HepG2 (cell line): Measurements from ENCODE around the gene FBXW2. TPM values are rescaled to one million over a fixed set of nuclear protein-coding genes. Genes with fewer than 3 reads are reported as not detected.
A peak's percentile ranks its signal among the peaks of the same experiment; 100 is the strongest.

Source experiments
- ERF ChIP-seq: IDR thresholded peaks from 2 replicates; pipeline ENCODE4 v1.6.1; 2018; ENCODE audit warnings: missing biosample characterization, missing genetic modification reagents
- FOXK1 ChIP-seq: sonication (generic); formaldehyde crosslinking; IDR thresholded peaks from 2 replicates; pipeline ENCODE4 v1.4.0; 2020; ENCODE audit warnings: low read depth, missing genetic modification reagents, borderline replicate concordance
- GMEB1 ChIP-seq: sonication (generic); formaldehyde crosslinking; IDR thresholded peaks from 2 replicates; pipeline ENCODE4 v1.5.1; 2020; ENCODE audit warnings: missing genetic modification reagents, mild to moderate bottlenecking, borderline replicate concordance
- MED13 ChIP-seq: sonication (generic); formaldehyde crosslinking; IDR thresholded peaks from 2 replicates; pipeline ENCODE4 v1.5.0; 2020; ENCODE audit warnings: missing genetic modification reagents
- NFE2L1 ChIP-seq: sonication (generic); formaldehyde crosslinking; IDR thresholded peaks from 2 replicates; pipeline ENCODE4 v1.4.0; 2020; ENCODE audit warnings: missing genetic modification reagents, mild to moderate bottlenecking, borderline replicate concordance
- SATB2 ChIP-seq: sonication (generic); formaldehyde crosslinking; IDR thresholded peaks from 2 replicates; pipeline ENCODE4 v1.5.0; 2020; ENCODE audit warnings: missing genetic modification reagents
- TFAP4 ChIP-seq: sonication (generic); IDR thresholded peaks from 2 replicates; pipeline ENCODE4 v1.6.1; 2016; ENCODE audit warnings: low read depth, borderline replicate concordance
- TRIM24 ChIP-seq: sonication (generic); formaldehyde crosslinking; IDR thresholded peaks from 2 replicates; pipeline ENCODE4 v1.8.0; 2022; ENCODE audit warnings: mild to moderate bottlenecking, missing genetic modification reagents
- TSC22D2 ChIP-seq: sonication (generic); formaldehyde crosslinking; IDR thresholded peaks from 2 replicates; pipeline ENCODE4 v1.5.1; 2020; ENCODE audit warnings: missing genetic modification reagents, mild to moderate bottlenecking, borderline replicate concordance
- UBTF ChIP-seq: sonication (generic); formaldehyde crosslinking; IDR thresholded peaks from 2 replicates; pipeline ENCODE4 v1.4.0; 2020; ENCODE audit warnings: mild to moderate bottlenecking, missing genetic modification reagents
- ZBTB3 ChIP-seq: sonication (generic); formaldehyde crosslinking; IDR thresholded peaks from 2 replicates; pipeline ENCODE4 v1.4.0; 2020; ENCODE audit warnings: low read depth, mild to moderate bottlenecking, moderate library complexity, missing genetic modification reagents, borderline replicate concordance
- ZNF367 ChIP-seq: sonication (generic); formaldehyde crosslinking; IDR thresholded peaks from 2 replicates; pipeline ENCODE4 v1.4.0; 2020; ENCODE audit warnings: missing genetic modification reagents, borderline replicate concordance
- ZNF850 ChIP-seq: sonication (generic); formaldehyde crosslinking; conservative IDR thresholded peaks from 2 replicates; pipeline ENCODE4 v1.9.0; 2021; ENCODE audit warnings: mild to moderate bottlenecking, missing genetic modification reagents
- polyA plus RNA-seq, 8 experiments: library from polyadenylated mRNA; depleted of rRNA in 3 of 8; stranded (reverse) in 7 of 8; unstranded in 1 of 8; fragments of >200 nt; fragmentation: Illumina TruSeq in 4 of 8; extraction: Trizol in 4 of 8; gene quantifications; 2 replicates each; pipeline versions ENCODE4 v1.2.1 to v1.2.3, GENCODE V29; 2011 to 2016; ENCODE audit warnings: low read depth in 4 of 8, missing spikeins in 1 of 8, mixed read lengths in 1 of 8; ENCODE audit not compliant: insufficient read depth in 1 of 8
- total RNA-seq, 5 experiments: library from RNA; depleted of rRNA; stranded (reverse); fragments of >200 nt; fragmentation: Illumina TruSeq; extraction: Trizol; gene quantifications; 2 replicates each; pipeline ENCODE4 v1.2.3, GENCODE V29; 2016; ENCODE audit warnings: low read depth in 1 of 5
- TF ChIP-seq, protein P1 (sequence below), 2 experiments: fragments of 450-650 bp in 1 of 2; sonication (generic) in 1 of 2; formaldehyde crosslinking in 1 of 2; IDR thresholded peaks; 2 replicates each; pipeline versions ENCODE4 v1.6.1 to v1.8.0; 2016 to 2022; ENCODE audit warnings: antibody characterized with exemption in 1 of 2, mild to moderate bottlenecking in 1 of 2, missing genetic modification reagents in 1 of 2

The FBXW2 gene
- total and polyA plus RNA-seq, 2 of the 13 experiments (the other 11 are each of a cell fraction or from before 2014, with no cell fraction given): 35.4 to 43.1 TPM

GRCh38 chr9:120714088-120714845 lies 78.9 kb downstream of the FBXW2 start, which contains the start of gene MEGF9 (continued):
- TF ChIP-seq TRIM24 (CRISPR knock-in tag) (no peak), FOXK1 (CRISPR knock-in tag) (no peak; the same call in 1 of the 2 replicates), UBTF (peak; percentile 76; the same call in 1 of the 2 replicates), ZNF367 (CRISPR knock-in tag) (no peak), TSC22D2 (no peak), ZNF850 (CRISPR knock-in tag) (no peak), SATB2 (no peak), NFE2L1 (CRISPR knock-in tag) (no peak), TFAP4 (no peak), ERF (CRISPR knock-in tag) (peak; percentile 69; the same call in 1 of the 2 replicates), MED13 (no peak), GMEB1 (CRISPR knock-in tag) (peak; percentile 49; the same call in 1 of the 2 replicates), ZBTB3 (no peak)
- TF ChIP-seq, protein P1, sequence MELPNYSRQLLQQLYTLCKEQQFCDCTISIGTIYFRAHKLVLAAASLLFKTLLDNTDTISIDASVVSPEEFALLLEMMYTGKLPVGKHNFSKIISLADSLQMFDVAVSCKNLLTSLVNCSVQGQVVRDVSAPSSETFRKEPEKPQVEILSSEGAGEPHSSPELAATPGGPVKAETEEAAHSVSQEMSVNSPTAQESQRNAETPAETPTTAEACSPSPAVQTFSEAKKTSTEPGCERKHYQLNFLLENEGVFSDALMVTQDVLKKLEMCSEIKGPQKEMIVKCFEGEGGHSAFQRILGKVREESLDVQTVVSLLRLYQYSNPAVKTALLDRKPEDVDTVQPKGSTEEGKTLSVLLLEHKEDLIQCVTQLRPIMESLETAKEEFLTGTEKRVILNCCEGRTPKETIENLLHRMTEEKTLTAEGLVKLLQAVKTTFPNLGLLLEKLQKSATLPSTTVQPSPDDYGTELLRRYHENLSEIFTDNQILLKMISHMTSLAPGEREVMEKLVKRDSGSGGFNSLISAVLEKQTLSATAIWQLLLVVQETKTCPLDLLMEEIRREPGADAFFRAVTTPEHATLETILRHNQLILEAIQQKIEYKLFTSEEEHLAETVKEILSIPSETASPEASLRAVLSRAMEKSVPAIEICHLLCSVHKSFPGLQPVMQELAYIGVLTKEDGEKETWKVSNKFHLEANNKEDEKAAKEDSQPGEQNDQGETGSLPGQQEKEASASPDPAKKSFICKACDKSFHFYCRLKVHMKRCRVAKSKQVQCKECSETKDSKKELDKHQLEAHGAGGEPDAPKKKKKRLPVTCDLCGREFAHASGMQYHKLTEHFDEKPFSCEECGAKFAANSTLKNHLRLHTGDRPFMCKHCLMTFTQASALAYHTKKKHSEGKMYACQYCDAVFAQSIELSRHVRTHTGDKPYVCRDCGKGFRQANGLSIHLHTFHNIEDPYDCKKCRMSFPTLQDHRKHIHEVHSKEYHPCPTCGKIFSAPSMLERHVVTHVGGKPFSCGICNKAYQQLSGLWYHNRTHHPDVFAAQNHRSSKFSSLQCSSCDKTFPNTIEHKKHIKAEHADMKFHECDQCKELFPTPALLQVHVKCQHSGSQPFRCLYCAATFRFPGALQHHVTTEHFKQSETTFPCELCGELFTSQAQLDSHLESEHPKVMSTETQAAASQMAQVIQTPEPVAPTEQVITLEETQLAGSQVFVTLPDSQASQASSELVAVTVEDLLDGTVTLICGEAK (IDR thresholded peaks at IDR 0.05): no peak
- TF ChIP-seq, protein P1 (CRISPR knock-in tag; IDR thresholded peaks at IDR 0.05): no peak
